Measurements from ENCODE around the gene UGT2A1. TPM values are rescaled to one million over a fixed set of nuclear protein-coding genes. Genes with fewer than 3 reads are reported as not detected.
"Not testable (repeated sequence)": the region's sequence is repeated elsewhere in the genome, so short reads cannot be mapped to it uniquely, and the experiment has no call there.

Gene UGT2A1
- polyA plus RNA-seq, 1 experiment = not detected

GRCh38 chr4:69684804-69685203 is 31.8 kb upstream of the UGT2A1 start:
- H3K4me3 ChIP-seq (ENCODE audit: low read depth, low read length) = no peak overlapping the region
- no peaks in the 10 kb centered on the region for H3K27me3 ChIP-seq (ENCODE audit: control insufficient read depth, insufficient read depth, low read length)
- CTCF ChIA-PET = interaction anchor here (1.7 kb wide), 1 partner anchor 196 kb away, joined by 9 read pairs; no protein-coding TSS in a partner anchor
- no peak for DNase-seq (ENCODE audit: low read depth, low spot score)
- H3K27ac ChIP-seq (ENCODE audit: low read depth, low read length) = no peak overlapping the region
- no peak for TF ChIP-seq CTCF (IDR thresholded peaks at IDR 0.05; ENCODE audit: low read depth, low read length)
- POLR2A ChIA-PET = no interaction called here
- no peaks in the 10 kb centered on the region for H3K9me3 ChIP-seq (ENCODE audit: control insufficient read depth, insufficient read depth, low read length)

GRCh38 chr4:69668680-69669079 is 15.6 kb upstream of the UGT2A1 start:
- CTCF ChIA-PET = no interaction called here
- DNase-seq (ENCODE audit: low read depth, low spot score) = no peak
- Histone ChIP-seq H3K9me3 (ENCODE audit: control insufficient read depth, insufficient read depth, low read length) (no peaks in the 10 kb centered on the region), H3K27me3 (ENCODE audit: control insufficient read depth, insufficient read depth, low read length) (no peaks in the 10 kb centered on the region), H3K27ac (ENCODE audit: low read depth, low read length) (no peak overlapping the region), H3K4me3 (ENCODE audit: low read depth, low read length) (no peak overlapping the region)
- TF ChIP-seq CTCF (IDR thresholded peaks at IDR 0.05; ENCODE audit: low read depth, low read length) = no peak
- POLR2A ChIA-PET = no interaction called here

- H3K27me3 ChIP-seq (ENCODE audit: control insufficient read depth, insufficient read depth, low read length); H3K27ac ChIP-seq (ENCODE audit: low read depth, low read length); H3K9me3 ChIP-seq (ENCODE audit: control insufficient read depth, insufficient read depth, low read length); CTCF ChIA-PET; DNase-seq (ENCODE audit: low read depth, low spot score); POLR2A ChIA-PET; H3K4me3 ChIP-seq (ENCODE audit: low read depth, low read length): not testable (repeated sequence)
Observed at GRCh38 chr4:69664009-69664408, 11.0 kb upstream of the UGT2A1 start.

GRCh38 chr4:69661130-69661803 is 8.2 kb upstream of the UGT2A1 start:
- H3K9me3 ChIP-seq (ENCODE audit: control insufficient read depth, insufficient read depth, low read length); POLR2A ChIA-PET; H3K27me3 ChIP-seq (ENCODE audit: control insufficient read depth, insufficient read depth, low read length); H3K4me3 ChIP-seq (ENCODE audit: low read depth, low read length); DNase-seq (ENCODE audit: low read depth, low spot score); H3K27ac ChIP-seq (ENCODE audit: low read depth, low read length); CTCF ChIA-PET: not testable (repeated sequence)

- Histone ChIP-seq H3K27ac (ENCODE audit: low read depth, low read length) (no peak overlapping the region), H3K4me3 (ENCODE audit: low read depth, low read length) (no peak overlapping the region), H3K27me3 (ENCODE audit: control insufficient read depth, insufficient read depth, low read length) (no peaks in the 10 kb centered on the region), H3K9me3 (ENCODE audit: control insufficient read depth, insufficient read depth, low read length) (peaks cover 3% of the 10 kb centered on the region; the same call in 1 of the 2 replicates)
- ChIA-PET POLR2A (no interaction called here), CTCF (no interaction called here)
- no peak for DNase-seq (ENCODE audit: low read depth, low spot score)
- TF ChIP-seq CTCF (IDR thresholded peaks at IDR 0.05; ENCODE audit: low read depth, low read length) = no peak
Observed at GRCh38 chr4:69658133-69658532, 5.1 kb upstream of the UGT2A1 start.

- CTCF ChIA-PET = no interaction called here
- Histone ChIP-seq H3K27me3 (ENCODE audit: control insufficient read depth, insufficient read depth, low read length) (no peaks in the 10 kb centered on the region), H3K4me3 (ENCODE audit: low read depth, low read length) (no peak overlapping the region), H3K27ac (ENCODE audit: low read depth, low read length) (no peak overlapping the region), H3K9me3 (ENCODE audit: control insufficient read depth, insufficient read depth, low read length) (peaks cover 3% of the 10 kb centered on the region; the same call in 1 of the 2 replicates)
- POLR2A ChIA-PET = no interaction called here
- no peak for DNase-seq (ENCODE audit: low read depth, low spot score)
- no peak for TF ChIP-seq CTCF (IDR thresholded peaks at IDR 0.05; ENCODE audit: low read depth, low read length)
Observed at GRCh38 chr4:69656653-69657158, 3.7 kb upstream of the UGT2A1 start.
